8988T (cell line): ENCODE measurements around the gene DNAJC5.

Experiments used
- DNase-seq: peaks from one replicate; pipeline ENCODE4 v3.0.0; 2011

DNAJC5 gene

DNA sequence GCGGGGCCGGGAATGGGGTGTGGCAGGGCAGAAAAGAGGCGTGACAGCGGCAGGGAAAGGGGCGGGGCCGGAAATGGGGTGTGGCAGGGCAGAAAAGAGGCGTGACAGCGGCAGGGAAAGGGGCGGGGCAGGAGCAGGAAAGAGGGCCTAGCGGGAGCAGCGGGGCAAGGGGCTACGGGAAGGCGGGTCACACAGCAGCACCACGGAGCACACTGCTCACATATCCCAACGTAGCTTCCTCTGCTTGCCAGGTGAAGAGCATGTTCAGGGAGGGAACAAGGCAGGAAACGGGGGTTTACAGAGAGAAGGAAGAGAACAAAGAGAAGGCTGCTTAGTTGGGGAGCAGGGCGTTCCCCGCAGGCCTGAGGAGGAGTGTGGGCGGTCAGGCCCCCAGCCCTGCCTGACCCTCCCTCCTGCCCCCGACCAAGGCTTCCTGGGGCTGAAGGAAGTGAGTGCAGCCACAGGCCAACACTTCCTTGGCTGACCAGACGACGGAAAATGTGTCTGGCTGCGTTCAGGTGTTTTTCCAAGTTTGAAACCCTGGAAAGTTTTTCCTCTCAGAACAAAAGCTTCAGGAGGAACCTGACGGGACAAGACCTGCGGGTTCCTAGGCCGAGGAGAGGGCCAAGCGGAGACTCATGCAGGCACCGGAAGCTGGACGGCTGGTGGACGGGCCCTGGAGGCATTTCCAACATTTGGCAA, 47.5 kb downstream of the DNAJC5 start:
- DNase-seq: no peak

GRCh38 chr20:63942969-63943807, 48.3 kb downstream of the DNAJC5 start:
- DNase-seq: no peak

GRCh38 chr20:63943808-63944077, 48.8 kb downstream of the DNAJC5 start:
- DNase-seq: no peak

DNA sequence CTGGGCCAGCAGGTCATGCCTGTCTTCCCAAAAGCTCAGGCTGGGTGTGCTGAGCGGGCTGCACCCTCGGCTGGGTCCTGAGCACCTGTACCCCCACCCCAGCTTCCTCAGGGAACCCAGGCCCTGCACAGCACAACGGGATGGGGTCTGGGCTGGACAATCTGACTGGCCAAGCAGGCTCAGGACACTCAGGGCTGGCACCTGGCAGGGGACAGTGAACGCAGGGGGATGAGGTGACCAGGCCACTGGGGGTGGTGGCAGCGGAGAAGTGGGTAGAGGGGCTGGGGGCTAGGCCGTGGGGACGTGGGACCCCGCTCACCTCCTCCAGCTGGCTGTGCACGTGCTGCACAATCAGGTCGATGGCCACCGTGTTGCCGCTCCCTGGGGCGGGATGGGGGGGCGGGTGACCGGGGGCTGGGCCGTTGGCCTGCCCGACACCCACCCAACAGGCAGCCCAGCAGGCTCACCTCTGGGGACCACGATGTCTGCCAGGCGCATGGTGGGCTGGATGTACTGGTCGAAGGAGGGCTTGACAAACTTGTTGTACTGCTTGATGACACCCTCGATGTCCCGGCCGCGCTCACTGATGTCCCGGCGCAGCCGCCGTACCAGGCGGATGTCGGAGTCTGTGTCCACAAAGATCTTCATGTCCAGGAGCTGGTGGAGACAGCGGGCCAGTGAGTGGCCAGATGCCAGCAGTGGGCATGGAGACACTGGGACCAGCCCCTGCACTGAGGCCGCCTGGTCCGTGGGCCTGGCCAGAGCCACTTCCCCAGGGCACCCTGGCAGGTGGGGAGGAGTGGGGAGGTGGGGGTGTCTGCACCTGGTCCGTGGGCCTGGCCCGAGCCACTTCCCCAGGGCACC, 49.4 kb downstream of the DNAJC5 start:
- DNase-seq: no peak

DNA sequence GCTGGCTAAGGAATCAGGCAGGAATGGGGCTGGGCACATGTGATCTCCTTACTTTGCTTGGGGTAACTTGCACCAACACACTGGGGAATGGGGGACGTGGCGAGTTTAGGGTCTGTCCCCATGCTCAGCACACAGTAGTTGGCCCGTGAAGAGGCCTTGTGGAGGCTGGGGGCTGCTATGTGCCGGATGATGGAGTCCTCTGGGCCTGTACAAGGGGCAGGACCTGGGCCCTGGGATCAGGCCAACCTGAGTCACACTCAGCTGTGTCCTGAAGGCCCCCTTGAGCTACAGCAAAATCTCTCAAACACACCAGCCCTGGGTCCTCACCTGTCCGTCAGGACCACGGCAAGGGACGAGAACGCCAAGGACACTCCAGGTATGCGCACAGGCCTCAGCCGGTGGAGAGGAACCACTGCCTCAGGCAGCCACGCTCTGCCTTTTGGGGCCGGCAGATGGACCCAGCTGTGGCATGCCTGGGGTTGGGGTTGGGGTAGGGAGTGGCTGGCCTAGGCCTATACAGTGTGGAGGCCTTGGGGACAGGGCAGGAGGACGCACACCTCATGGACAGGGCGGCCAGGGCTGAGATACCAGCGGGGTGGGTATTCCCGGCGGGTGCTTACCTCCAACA, 50.2 kb downstream of the DNAJC5 start:
- DNase-seq: no peak

GRCh38 chr20:63945921-63946920, 51.3 kb downstream of the DNAJC5 start:
- DNase-seq: no peak

DNA sequence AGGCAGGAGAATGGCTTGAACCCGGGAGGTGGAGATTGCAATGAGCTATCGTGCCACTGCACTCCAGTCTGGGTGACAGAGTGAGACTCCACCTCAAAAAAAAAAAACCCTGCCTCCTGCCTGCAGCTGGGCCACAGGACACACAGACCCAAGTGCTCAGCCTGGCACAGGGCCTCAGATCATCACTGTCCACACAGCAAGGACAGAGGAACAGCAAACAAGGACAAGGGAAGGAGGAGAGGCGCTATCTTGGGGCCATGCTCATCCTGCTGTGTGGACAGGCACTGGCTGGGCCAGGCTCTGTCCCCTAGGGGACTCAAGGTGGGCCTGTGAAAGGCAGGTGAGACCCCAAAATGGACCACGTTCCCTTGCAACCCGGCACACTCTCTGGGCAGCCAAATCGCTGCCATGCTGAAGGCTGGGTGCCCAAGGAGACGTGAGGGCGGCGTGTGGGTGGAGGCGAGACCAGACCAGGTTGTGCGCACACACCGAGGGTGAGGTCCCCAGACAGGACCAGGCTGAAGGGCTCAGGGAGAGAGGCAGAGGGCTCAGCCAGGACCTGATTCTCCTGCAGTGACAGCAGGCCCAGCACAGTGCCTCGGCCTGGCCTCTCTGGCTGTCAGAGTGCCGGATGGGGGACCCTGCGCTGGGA, 52.2 kb downstream of the DNAJC5 start:
- no peak for DNase-seq

- no peak for DNase-seq
Observed at GRCh38 chr20:63947638-63948456, 52.9 kb downstream of the DNAJC5 start.

GRCh38 chr20:63950701-63951397, 55.9 kb downstream of the DNAJC5 start:
- no peak for DNase-seq

GRCh38 chr20:63951398-63952209, 56.7 kb downstream of the DNAJC5 start:
- no peak for DNase-seq

- no peak for DNase-seq
Observed at GRCh38 chr20:63952210-63952535, 57.2 kb downstream of the DNAJC5 start.

DNA sequence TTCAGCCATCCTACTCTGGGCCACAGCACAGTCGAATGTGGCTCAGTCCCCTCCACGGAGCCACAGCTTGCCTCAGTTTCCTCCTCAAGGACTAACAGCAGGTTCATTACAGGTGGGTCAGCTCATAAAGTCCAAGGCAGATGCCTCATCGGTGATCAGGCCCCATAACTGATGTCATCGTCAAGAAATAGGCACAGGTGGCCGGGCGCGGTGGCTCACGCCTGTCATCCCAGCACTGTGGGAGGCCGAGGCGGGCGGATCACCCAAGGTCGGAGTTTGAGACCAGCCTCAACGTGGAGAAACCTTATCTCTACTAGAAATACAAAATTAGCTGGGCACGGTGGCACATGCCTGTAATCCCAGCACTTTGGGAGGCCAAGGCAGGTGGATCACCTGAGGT, 57.8 kb downstream of the DNAJC5 start:
- DNase-seq: no peak

GRCh38 chr20:63953764-63954429, 59.0 kb downstream of the DNAJC5 start:
- no peak for DNase-seq

GRCh38 chr20:63955281-63955826, 60.4 kb downstream of the DNAJC5 start:
- peak; percentile 90 for DNase-seq

DNA sequence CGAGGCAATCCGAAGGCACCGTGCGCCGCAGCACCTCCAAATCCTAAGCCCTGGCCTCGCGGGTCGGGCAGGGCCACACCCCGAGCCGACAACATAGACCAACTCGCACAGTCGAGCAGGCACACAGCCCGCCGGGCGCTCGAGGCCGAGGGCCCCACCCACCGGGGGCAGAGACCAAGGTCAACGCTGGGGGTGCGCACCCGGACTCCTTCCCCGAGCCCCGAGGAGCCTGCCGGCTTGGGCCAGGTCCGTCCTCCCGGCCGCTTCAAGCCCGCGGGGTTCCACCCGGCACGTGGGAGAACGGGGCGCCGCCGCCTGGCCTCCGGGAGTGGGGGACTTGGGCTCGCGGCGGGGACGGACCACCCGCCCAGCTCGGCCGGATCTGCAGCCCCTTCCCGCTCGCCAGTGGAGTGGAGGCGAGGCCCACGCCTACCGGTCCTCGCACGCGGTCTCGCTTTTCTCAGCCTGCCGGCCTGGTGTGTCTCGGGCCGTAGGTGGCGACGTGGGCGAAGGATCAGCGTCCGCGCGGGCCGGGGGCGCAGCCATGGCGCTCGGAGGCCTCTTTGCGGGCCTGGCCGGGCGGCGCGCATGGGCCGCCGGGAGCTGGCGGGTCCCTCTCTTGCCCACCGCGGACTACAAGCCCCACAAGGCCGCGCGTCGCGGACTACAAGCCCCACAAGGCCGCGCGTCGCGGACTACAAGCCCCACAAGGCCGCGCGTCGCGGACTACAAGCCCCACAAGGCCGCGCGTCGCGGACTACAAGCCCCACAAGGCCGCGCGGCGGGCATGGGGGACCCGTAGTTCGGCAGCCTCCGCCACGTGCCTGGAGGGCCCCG, 61.1 kb downstream of the DNAJC5 start, which contains the start of gene UCKL1:
UCKL1 (minus strand) TSS at position 590 of the 837 bp plus-strand sequence; CDS start at position 546, 44 bp downstream.
- DNase-seq: peak; percentile 98

DNA sequence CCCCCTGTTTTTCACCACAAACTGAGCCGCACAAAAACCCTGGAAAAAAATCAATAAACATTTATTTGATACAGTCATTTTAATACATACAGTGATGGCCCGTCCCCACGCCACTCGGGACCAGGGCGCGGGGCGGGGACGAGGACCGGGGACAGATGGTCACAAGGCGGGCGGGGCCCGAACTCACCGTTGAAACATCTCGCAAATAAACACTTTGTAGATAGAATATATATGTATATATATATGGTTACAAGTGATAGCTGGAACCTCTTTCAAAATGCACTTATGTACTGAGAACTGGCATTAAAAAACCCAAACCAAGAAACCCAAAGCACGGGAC, 61.7 kb downstream of the DNAJC5 start:
- DNase-seq: no peak
